Measurements from ENCODE around the gene CSKMT.
A peak's percentile ranks its signal among the peaks of the same experiment; 100 is the strongest.

Gene CSKMT

DNA sequence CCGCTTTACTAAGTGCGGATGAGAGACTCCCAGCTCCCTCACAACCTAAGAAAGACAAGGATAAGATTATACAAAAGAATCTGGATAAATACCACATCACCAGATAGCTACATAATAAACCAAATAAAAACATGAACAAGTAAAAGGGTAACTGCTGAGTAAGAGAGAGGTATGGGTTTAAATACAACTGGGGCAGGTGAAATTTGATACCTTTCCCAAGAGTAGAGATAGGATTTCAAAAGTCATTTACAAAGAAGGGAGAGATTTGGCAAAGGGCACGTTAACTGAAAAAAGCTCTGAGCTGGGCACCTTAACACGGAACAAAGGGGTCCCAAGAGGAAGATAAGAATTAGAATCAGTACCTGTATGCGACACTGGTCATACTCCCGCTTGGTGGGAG lies 12.0 kb downstream of the CSKMT start:
- no CpG with 5 or more reads among the region's 6 CpGs for WGBS (ENCODE audit: extremely low coverage, insufficient coverage, low lambda C conversion rate)
- Histone ChIP-seq H3K56ac (ENCODE audit: low read length) (no peak overlapping the region), H3K4ac (ENCODE audit: low read depth, low read length) (no peak overlapping the region), H3K23ac (ENCODE audit: low read length) (no peak overlapping the region), H3K79me1 (ENCODE audit: low read length) (peaks cover 11% of the 10 kb centered on the region), H2BK120ac (ENCODE audit: low read depth, low read length) (no peak overlapping the region), H2BK15ac (replicated peaks; ENCODE audit: low read depth) (no peak overlapping the region), H3K4me2 (ENCODE audit: low read length) (no peak overlapping the region), H2AK5ac (ENCODE audit: low read length) (no peak overlapping the region), H4K5ac (ENCODE audit: low read length) (no peak overlapping the region), H3K9ac (ENCODE audit: low read length) (no peak overlapping the region), H4K8ac (ENCODE audit: low read depth, low read length) (no peak overlapping the region), H3K27me3 (ENCODE audit: insufficient read depth, low read length, poor library complexity) (no peaks in the 10 kb centered on the region), H3K79me2 (ENCODE audit: control insufficient read depth, insufficient read depth, low read length) (peaks cover 14% of the 10 kb centered on the region), H3K27ac (ENCODE audit: low read depth, low read length) (no peak overlapping the region), H3K4me1 (ENCODE audit: control insufficient read depth, low read depth, low read length) (peaks cover 3% of the 10 kb centered on the region), H3K36me3 (ENCODE audit: control insufficient read depth, insufficient read depth, low read length) (peaks cover 5% of the 10 kb centered on the region), H2BK5ac (ENCODE audit: low read length) (no peak overlapping the region), H3K4me3 (ENCODE audit: low read length) (no peak overlapping the region), H3K18ac (ENCODE audit: low read length) (no peak overlapping the region)
- DNase-seq, result no peak

DNA sequence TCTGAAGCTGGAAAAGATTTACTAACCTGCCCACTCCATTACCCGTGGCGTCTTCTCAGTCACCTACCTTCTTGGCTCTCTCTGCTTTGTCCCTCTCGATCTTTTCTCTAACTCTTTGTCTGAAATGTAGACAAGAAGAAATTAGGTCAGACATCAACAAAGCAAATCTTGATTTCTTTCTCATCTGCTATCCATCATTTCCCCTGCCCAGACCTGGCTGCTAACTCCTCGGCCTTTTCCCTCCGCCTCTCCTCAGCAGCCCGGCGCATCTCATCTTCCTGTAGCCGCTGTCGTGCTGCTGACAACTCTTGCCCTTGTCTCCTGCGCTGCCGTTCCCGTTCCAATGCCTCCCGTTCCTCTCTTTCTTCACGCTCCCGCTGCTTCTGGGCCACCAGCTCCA lies 12.6 kb downstream of the CSKMT start:
- H3K9ac ChIP-seq (ENCODE audit: low read length), result peak overlapping the region; percentile 22
- peaks cover 14% of the 10 kb centered on the region for H3K79me2 ChIP-seq (ENCODE audit: control insufficient read depth, insufficient read depth, low read length)
- H3K79me1 ChIP-seq (ENCODE audit: low read length), result peaks cover 11% of the 10 kb centered on the region
- DNase-seq, result no peak
- peaks cover 3% of the 10 kb centered on the region for H3K4me1 ChIP-seq (ENCODE audit: control insufficient read depth, low read depth, low read length)
- peak overlapping the region; percentile 72 for H3K4me2 ChIP-seq (ENCODE audit: low read length)
- peaks cover 5% of the 10 kb centered on the region for H3K36me3 ChIP-seq (ENCODE audit: control insufficient read depth, insufficient read depth, low read length)
- H2AK5ac ChIP-seq (ENCODE audit: low read length), result no peak overlapping the region
- no peak overlapping the region for H4K5ac ChIP-seq (ENCODE audit: low read length)
- no CpG with 5 or more reads among the region's 15 CpGs for WGBS (ENCODE audit: extremely low coverage, insufficient coverage, low lambda C conversion rate)
- no peak overlapping the region for H2BK5ac ChIP-seq (ENCODE audit: low read length)
- H4K8ac ChIP-seq (ENCODE audit: low read depth, low read length), result no peak overlapping the region
- no peak overlapping the region for H3K23ac ChIP-seq (ENCODE audit: low read length)
- H3K27ac ChIP-seq (ENCODE audit: low read depth, low read length), result no peak overlapping the region
- no peak overlapping the region for H3K4ac ChIP-seq (ENCODE audit: low read depth, low read length)
- H3K18ac ChIP-seq (ENCODE audit: low read length), result no peak overlapping the region
- no peaks in the 10 kb centered on the region for H3K27me3 ChIP-seq (ENCODE audit: insufficient read depth, low read length, poor library complexity)
- H2BK15ac ChIP-seq (replicated peaks; ENCODE audit: low read depth), result no peak overlapping the region
- H3K56ac ChIP-seq (ENCODE audit: low read length), result no peak overlapping the region
- H2BK120ac ChIP-seq (ENCODE audit: low read depth, low read length), result no peak overlapping the region
- H3K4me3 ChIP-seq (ENCODE audit: low read length), result no peak overlapping the region

DNA sequence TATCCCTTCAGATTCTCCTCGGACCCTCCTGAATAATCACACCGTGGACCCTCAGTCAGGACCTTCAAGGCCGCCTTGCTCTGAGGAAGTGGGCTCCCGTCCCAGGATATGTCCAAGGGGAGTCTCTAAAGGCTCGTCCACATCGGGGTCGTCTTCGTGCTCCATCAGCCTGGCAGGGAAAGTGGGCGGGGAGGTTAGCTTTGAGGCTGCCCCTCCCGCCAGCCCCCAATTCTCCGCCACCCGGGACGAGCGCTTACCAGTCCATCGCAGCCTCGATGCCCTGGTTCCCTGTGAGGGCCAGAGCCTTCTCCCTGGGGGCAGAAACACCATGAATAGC lies 13.3 kb downstream of the CSKMT start:
- Histone ChIP-seq H3K27me3 (ENCODE audit: insufficient read depth, low read length, poor library complexity) (no peaks in the 10 kb centered on the region), H3K36me3 (ENCODE audit: control insufficient read depth, insufficient read depth, low read length) (peaks cover 5% of the 10 kb centered on the region), H3K79me2 (ENCODE audit: control insufficient read depth, insufficient read depth, low read length) (peaks cover 10% of the 10 kb centered on the region), H3K4me3 (ENCODE audit: low read length) (peak overlapping the region; percentile 84), H2BK120ac (ENCODE audit: low read depth, low read length) (no peak overlapping the region), H3K9ac (ENCODE audit: low read length) (peak overlapping the region; percentile 86), H3K4ac (ENCODE audit: low read depth, low read length) (no peak overlapping the region), H2BK5ac (ENCODE audit: low read length) (no peak overlapping the region), H3K79me1 (ENCODE audit: low read length) (peaks cover 9% of the 10 kb centered on the region), H3K4me1 (ENCODE audit: control insufficient read depth, low read depth, low read length) (peaks cover 3% of the 10 kb centered on the region), H4K5ac (ENCODE audit: low read length) (no peak overlapping the region), H3K23ac (ENCODE audit: low read length) (no peak overlapping the region), H3K18ac (ENCODE audit: low read length) (no peak overlapping the region), H3K4me2 (ENCODE audit: low read length) (peak overlapping the region; percentile 72), H4K8ac (ENCODE audit: low read depth, low read length) (no peak overlapping the region), H3K56ac (ENCODE audit: low read length) (peak overlapping the region; percentile 94), H3K27ac (ENCODE audit: low read depth, low read length) (no peak overlapping the region), H2AK5ac (ENCODE audit: low read length) (no peak overlapping the region), H2BK15ac (replicated peaks; ENCODE audit: low read depth) (no peak overlapping the region)
- WGBS (ENCODE audit: extremely low coverage, insufficient coverage, low lambda C conversion rate), result no CpG with 5 or more reads among the region's 16 CpGs
- DNase-seq, result no peak

DNA sequence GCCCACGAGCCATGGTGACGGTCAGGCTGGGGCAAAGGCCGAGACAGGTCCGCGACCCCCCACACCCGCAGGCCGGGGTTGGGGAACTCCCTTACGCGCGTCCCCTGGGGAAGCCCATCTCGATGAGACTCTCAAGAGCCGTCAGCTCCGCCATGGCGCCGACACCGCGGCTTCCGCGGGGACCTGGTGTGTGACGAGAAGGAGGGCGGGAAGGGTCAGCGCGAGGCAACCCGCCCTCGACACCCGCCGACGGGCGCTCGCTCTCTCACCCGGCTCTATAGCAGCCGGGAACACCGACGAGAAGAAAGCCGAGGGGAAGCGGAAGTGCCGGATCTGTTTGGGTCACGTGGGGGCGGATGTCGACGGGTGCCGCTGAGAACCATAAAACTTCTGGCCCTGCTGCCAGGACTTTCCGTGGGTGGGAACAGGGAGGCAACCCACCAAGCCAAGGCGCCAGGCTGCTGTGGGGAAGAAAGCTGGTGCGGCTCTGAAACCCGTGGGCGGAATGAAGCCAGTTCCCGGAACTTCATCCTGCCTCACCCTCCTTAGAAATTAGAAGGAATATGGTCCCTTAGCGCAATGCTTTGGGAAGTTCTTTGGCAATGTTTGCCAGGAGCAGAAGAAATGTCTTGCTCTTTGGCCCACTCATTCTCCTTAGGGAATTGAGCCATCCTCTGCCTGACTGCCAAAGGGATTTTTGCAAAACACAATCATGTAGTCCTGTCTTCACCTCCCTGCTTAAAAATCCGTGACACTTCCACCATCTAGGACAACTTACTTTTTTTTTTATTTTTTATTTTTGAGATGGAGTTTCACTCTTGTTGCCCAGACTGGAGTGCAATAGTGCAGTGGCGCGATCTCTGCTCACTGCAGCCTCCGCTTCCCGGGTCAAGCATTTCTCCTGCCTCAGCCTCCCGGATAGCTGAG lies 13.9 kb downstream of the CSKMT start, which contains the start of gene UBXN1:
UBXN1 (minus strand) TSS at position 304 of the 927 bp plus-strand sequence; CDS start at position 154, 150 bp downstream.
- H2AK5ac ChIP-seq (ENCODE audit: low read length), result no peak within 1 kb of the TSS
- H3K4me3 ChIP-seq (ENCODE audit: low read length), result peak within 1 kb of the TSS; percentile 84
- H3K4ac ChIP-seq (ENCODE audit: low read depth, low read length), result no peak within 1 kb of the TSS
- H3K56ac ChIP-seq (ENCODE audit: low read length), result peak within 1 kb of the TSS; percentile 94
- peak within 1 kb of the TSS; percentile 86 for H3K9ac ChIP-seq (ENCODE audit: low read length)
- H3K23ac ChIP-seq (ENCODE audit: low read length), result no peak within 1 kb of the TSS
- H3K4me1 ChIP-seq (ENCODE audit: control insufficient read depth, low read depth, low read length), result peaks cover 3% of the 10 kb centered on the region
- peak within 1 kb of the TSS; percentile 1 for H3K27ac ChIP-seq (ENCODE audit: low read depth, low read length)
- H4K8ac ChIP-seq (ENCODE audit: low read depth, low read length), result peak within 1 kb of the TSS; percentile 6
- H2BK120ac ChIP-seq (ENCODE audit: low read depth, low read length), result no peak within 1 kb of the TSS
- no peaks in the 10 kb centered on the region for H3K27me3 ChIP-seq (ENCODE audit: insufficient read depth, low read length, poor library complexity)
- H3K36me3 ChIP-seq (ENCODE audit: control insufficient read depth, insufficient read depth, low read length), result peaks cover 5% of the 10 kb centered on the region
- peak within 1 kb of the TSS; percentile 93 for H4K5ac ChIP-seq (ENCODE audit: low read length)
- no peak within 1 kb of the TSS for H2BK5ac ChIP-seq (ENCODE audit: low read length)
- H3K18ac ChIP-seq (ENCODE audit: low read length), result no peak within 1 kb of the TSS
- H2BK15ac ChIP-seq (replicated peaks; ENCODE audit: low read depth), result no peak within 1 kb of the TSS
- H3K4me2 ChIP-seq (ENCODE audit: low read length), result peak within 1 kb of the TSS; percentile 72
- DNase-seq, result peak; percentile 90
- peaks cover 10% of the 10 kb centered on the region for H3K79me2 ChIP-seq (ENCODE audit: control insufficient read depth, insufficient read depth, low read length)
- peaks cover 9% of the 10 kb centered on the region for H3K79me1 ChIP-seq (ENCODE audit: low read length)
- no CpG with 5 or more reads among the region's 55 CpGs for WGBS (ENCODE audit: extremely low coverage, insufficient coverage, low lambda C conversion rate)

DNA sequence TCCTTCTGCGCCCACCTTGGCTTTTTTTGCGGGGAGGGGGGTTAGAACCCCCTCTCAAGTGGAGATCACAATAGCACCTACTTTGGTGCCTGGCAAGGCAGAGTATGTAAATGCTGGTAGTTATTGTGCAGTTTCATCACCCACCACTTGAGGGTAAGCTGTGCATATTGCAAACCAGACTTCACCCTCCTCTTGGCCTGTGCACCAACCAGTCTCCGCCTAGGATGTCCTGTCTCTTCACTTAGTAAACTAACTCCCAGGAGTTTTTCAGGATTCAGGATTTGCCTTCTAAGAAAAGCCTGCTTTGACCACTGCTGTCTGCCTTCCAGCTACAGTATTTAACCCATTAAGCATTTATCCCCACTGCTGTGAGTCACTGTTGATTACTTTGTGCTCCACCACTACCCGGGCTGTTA lies 15.7 kb downstream of the CSKMT start:
- no CpG with 5 or more reads among the region's 4 CpGs for WGBS (ENCODE audit: extremely low coverage, insufficient coverage, low lambda C conversion rate)

More for the DNA sequence above, 15.7 kb downstream of the CSKMT start:
- Histone ChIP-seq H2BK120ac (ENCODE audit: low read depth, low read length) (no peak overlapping the region), H3K27ac (ENCODE audit: low read depth, low read length) (no peak overlapping the region), H3K56ac (ENCODE audit: low read length) (peak overlapping the region; percentile 25), H3K27me3 (ENCODE audit: insufficient read depth, low read length, poor library complexity) (no peaks in the 10 kb centered on the region), H2AK5ac (ENCODE audit: low read length) (no peak overlapping the region), H3K36me3 (ENCODE audit: control insufficient read depth, insufficient read depth, low read length) (peaks cover 5% of the 10 kb centered on the region), H3K4me2 (ENCODE audit: low read length) (no peak overlapping the region), H2BK15ac (replicated peaks; ENCODE audit: low read depth) (no peak overlapping the region), H3K4me3 (ENCODE audit: low read length) (no peak overlapping the region), H3K18ac (ENCODE audit: low read length) (no peak overlapping the region), H3K79me1 (ENCODE audit: low read length) (peaks cover 9% of the 10 kb centered on the region), H3K9ac (ENCODE audit: low read length) (no peak overlapping the region), H3K4me1 (ENCODE audit: control insufficient read depth, low read depth, low read length) (peaks cover 3% of the 10 kb centered on the region), H4K5ac (ENCODE audit: low read length) (no peak overlapping the region), H3K23ac (ENCODE audit: low read length) (no peak overlapping the region), H3K4ac (ENCODE audit: low read depth, low read length) (no peak overlapping the region), H3K79me2 (ENCODE audit: control insufficient read depth, insufficient read depth, low read length) (peaks cover 10% of the 10 kb centered on the region), H2BK5ac (ENCODE audit: low read length) (no peak overlapping the region), H4K8ac (ENCODE audit: low read depth, low read length) (no peak overlapping the region)
- peak; percentile 50 for DNase-seq

Data from mesendoderm (in vitro differentiated cells).